ENCODE data around the gene TMEM37. TPM values are rescaled to one million over a fixed set of nuclear protein-coding genes. Genes with fewer than 3 reads are reported as not detected.

The TMEM37 gene
- total RNA-seq, 2 donors from 2014 or later: 19.1 to 22.1 TPM

- Histone ChIP-seq H3K27ac (no peak overlapping the region), H3K4me3 (no peak overlapping the region), H3K36me3 (replicated peaks in 1 of 2; ENCODE audit: insufficient read depth in 1 of 2, low read depth in 2 of 2) (no peaks in the 10 kb centered on the region), H3K27me3 (no peaks in the 10 kb centered on the region), H3K4me1 (peaks cover 45% of the 10 kb centered on the region), H3K9me3 (no peaks in the 10 kb centered on the region)
- TF ChIP-seq POLR2A (IDR thresholded peaks at IDR 0.05) (no peak), CTCF (IDR thresholded peaks at IDR 0.05) (no peak)
- no peak for DNase-seq
- no peak for ATAC-seq
- intact Hi-C loops (cut with DNase I): no loop called here
- WGBS, 2 donors: 65 to 84% methylated on average over 7 of the region's 7 CpGs
Measured at GRCh38 chr2:119425620-119426395, 5.8 kb upstream of the TMEM37 start.

GRCh38 chr2:119426396-119426675 lies 5.3 kb upstream of the TMEM37 start:
- no peak overlapping the region for H3K4me3 ChIP-seq
- H3K9me3 ChIP-seq: no peaks in the 10 kb centered on the region
- H3K27ac ChIP-seq: peak overlapping the region in 1 of 4 donors; percentile 37
- H3K36me3 ChIP-seq (replicated peaks in 1 of 2; ENCODE audit: insufficient read depth in 1 of 2, low read depth in 2 of 2): no peaks in the 10 kb centered on the region
- H3K4me1 ChIP-seq: peaks cover 45% of the 10 kb centered on the region
- no peaks in the 10 kb centered on the region for H3K27me3 ChIP-seq
- DNase-seq (no peak), ATAC-seq (no peak)
- no peak for TF ChIP-seq CTCF (IDR thresholded peaks at IDR 0.05)
- no peak for TF ChIP-seq POLR2A (IDR thresholded peaks at IDR 0.05)
- 46 to 47% methylated on average over 5 of the region's 5 CpGs for WGBS, 2 donors
- intact Hi-C loops (cut with DNase I): no loop called here

- Histone ChIP-seq H3K9me3 (no peaks in the 10 kb centered on the region), H3K4me3 (no peak overlapping the region), H3K27ac (peak overlapping the region in 1 of 4 donors; percentile 37), H3K27me3 (no peaks in the 10 kb centered on the region), H3K36me3 (replicated peaks in 1 of 2; ENCODE audit: insufficient read depth in 1 of 2, low read depth in 2 of 2) (no peaks in the 10 kb centered on the region), H3K4me1 (peaks cover 42% of the 10 kb centered on the region)
- no peak for TF ChIP-seq CTCF (IDR thresholded peaks at IDR 0.05)
- no peak for TF ChIP-seq POLR2A (IDR thresholded peaks at IDR 0.05)
- ATAC-seq: peak; percentile 31
- intact Hi-C loops (cut with DNase I): no loop called here
- peak; percentile 63 to 83 (median 76) for DNase-seq
- WGBS, 2 donors: 53 to 55% methylated on average over 12 of the region's 12 CpGs
Measured at GRCh38 chr2:119426801-119427395, 4.8 kb upstream of the TMEM37 start.

- no peaks in the 10 kb centered on the region for H3K27me3 ChIP-seq
- H3K9me3 ChIP-seq: no peaks in the 10 kb centered on the region
- DNase-seq (no peak), ATAC-seq (no peak)
- H3K36me3 ChIP-seq (replicated peaks in 1 of 2; ENCODE audit: insufficient read depth in 1 of 2, low read depth in 2 of 2): no peaks in the 10 kb centered on the region
- TF ChIP-seq POLR2A (IDR thresholded peaks at IDR 0.05): no peak
- no peak for TF ChIP-seq CTCF (IDR thresholded peaks at IDR 0.05)
- no peak overlapping the region for H3K27ac ChIP-seq
- WGBS, 2 donors: 79 to 88% methylated on average over 3 of the region's 3 CpGs
- peaks cover 42% of the 10 kb centered on the region for H3K4me1 ChIP-seq
- H3K4me3 ChIP-seq: no peak overlapping the region
- intact Hi-C loops (cut with DNase I): no loop called here
Measured at GRCh38 chr2:119427756-119428155, 3.9 kb upstream of the TMEM37 start.
